ENCODE results near the gene ARRDC5. TPM values are rescaled to one million over a fixed set of nuclear protein-coding genes. Genes with fewer than 3 reads are reported as not detected.

Gene ARRDC5
- total and polyA plus RNA-seq, 2 of the 13 experiments (the other 11 are each of a cell fraction or from before 2014, with no cell fraction given) = not detected

DNA sequence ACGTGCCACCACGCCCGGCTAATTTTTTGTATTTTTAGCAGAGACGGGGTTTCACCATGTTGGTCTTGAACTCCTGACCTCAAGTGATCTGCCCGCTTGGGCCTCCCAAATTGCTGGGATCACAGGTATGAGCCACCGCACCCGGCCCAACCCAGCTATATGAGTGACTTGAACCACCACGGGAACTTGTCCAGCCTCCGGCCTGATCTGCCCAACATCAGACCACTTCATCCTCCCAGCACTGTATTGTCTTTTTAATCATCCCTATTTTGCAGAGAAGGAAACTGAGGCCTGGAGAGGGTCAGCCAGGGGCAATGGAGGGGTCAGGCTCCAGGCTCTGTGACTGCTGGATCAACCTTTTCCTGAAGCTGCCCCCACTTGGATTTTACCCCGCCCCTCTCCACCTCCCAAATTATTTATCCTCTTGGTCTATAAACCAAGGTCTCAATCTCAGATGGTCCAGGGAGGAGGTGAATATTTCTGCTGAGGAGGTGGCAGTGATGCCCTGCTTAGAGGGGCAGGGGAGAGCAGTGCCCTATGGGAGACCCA is 34.3 kb downstream of the ARRDC5 start:
- WGBS (ENCODE audit: low lambda C conversion rate) = 20% methylated on average over 10 of the region's 10 CpGs
- no peak for TF ChIP-seq ZNF883 (CRISPR knock-in tag; IDR thresholded peaks at IDR 0.05; ENCODE audit: not compliant biosample characterization)
- TF ChIP-seq MYC (CRISPR knock-in tag; IDR thresholded peaks at IDR 0.05; ENCODE audit: borderline replicate concordance) = no peak
- 0 out of 2 replicates have a peak, but pooled peaks have one; percentile 78 for TF ChIP-seq ZMYM2 (CRISPR knock-in tag; IDR thresholded peaks at IDR 0.05)
- TF ChIP-seq, protein P1, sequence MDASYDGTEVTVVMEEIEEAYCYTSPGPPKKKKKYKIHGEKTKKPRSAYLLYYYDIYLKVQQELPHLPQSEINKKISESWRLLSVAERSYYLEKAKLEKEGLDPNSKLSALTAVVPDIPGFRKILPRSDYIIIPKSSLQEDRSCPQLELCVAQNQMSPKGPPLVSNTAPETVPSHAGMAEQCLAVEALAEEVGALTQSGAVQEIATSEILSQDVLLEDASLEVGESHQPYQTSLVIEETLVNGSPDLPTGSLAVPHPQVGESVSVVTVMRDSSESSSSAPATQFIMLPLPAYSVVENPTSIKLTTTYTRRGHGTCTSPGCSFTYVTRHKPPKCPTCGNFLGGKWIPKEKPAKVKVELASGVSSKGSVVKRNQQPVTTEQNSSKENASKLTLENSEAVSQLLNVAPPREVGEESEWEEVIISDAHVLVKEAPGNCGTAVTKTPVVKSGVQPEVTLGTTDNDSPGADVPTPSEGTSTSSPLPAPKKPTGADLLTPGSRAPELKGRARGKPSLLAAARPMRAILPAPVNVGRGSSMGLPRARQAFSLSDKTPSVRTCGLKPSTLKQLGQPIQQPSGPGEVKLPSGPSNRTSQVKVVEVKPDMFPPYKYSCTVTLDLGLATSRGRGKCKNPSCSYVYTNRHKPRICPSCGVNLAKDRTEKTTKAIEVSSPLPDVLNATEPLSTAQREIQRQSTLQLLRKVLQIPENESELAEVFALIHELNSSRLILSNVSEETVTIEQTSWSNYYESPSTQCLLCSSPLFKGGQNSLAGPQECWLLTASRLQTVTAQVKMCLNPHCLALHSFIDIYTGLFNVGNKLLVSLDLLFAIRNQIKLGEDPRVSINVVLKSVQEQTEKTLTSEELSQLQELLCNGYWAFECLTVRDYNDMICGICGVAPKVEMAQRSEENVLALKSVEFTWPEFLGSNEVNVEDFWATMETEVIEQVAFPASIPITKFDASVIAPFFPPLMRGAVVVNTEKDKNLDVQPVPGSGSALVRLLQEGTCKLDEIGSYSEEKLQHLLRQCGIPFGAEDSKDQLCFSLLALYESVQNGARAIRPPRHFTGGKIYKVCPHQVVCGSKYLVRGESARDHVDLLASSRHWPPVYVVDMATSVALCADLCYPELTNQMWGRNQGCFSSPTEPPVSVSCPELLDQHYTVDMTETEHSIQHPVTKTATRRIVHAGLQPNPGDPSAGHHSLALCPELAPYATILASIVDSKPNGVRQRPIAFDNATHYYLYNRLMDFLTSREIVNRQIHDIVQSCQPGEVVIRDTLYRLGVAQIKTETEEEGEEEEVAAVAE (CRISPR knock-in tag; IDR thresholded peaks at IDR 0.05; ENCODE audit: borderline replicate concordance) = no peak
- TF ChIP-seq, protein P2, sequence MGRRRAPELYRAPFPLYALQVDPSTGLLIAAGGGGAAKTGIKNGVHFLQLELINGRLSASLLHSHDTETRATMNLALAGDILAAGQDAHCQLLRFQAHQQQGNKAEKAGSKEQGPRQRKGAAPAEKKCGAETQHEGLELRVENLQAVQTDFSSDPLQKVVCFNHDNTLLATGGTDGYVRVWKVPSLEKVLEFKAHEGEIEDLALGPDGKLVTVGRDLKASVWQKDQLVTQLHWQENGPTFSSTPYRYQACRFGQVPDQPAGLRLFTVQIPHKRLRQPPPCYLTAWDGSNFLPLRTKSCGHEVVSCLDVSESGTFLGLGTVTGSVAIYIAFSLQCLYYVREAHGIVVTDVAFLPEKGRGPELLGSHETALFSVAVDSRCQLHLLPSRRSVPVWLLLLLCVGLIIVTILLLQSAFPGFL (CRISPR knock-in tag; IDR thresholded peaks at IDR 0.05) = no peak
- TF ChIP-seq, protein P3, sequence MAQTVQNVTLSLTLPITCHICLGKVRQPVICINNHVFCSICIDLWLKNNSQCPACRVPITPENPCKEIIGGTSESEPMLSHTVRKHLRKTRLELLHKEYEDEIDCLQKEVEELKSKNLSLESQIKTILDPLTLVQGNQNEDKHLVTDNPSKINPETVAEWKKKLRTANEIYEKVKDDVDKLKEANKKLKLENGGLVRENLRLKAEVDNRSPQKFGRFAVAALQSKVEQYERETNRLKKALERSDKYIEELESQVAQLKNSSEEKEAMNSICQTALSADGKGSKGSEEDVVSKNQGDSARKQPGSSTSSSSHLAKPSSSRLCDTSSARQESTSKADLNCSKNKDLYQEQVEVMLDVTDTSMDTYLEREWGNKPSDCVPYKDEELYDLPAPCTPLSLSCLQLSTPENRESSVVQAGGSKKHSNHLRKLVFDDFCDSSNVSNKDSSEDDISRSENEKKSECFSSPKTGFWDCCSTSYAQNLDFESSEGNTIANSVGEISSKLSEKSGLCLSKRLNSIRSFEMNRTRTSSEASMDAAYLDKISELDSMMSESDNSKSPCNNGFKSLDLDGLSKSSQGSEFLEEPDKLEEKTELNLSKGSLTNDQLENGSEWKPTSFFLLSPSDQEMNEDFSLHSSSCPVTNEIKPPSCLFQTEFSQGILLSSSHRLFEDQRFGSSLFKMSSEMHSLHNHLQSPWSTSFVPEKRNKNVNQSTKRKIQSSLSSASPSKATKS (CRISPR knock-in tag; IDR thresholded peaks at IDR 0.05) = no peak
- TF ChIP-seq, protein P4, sequence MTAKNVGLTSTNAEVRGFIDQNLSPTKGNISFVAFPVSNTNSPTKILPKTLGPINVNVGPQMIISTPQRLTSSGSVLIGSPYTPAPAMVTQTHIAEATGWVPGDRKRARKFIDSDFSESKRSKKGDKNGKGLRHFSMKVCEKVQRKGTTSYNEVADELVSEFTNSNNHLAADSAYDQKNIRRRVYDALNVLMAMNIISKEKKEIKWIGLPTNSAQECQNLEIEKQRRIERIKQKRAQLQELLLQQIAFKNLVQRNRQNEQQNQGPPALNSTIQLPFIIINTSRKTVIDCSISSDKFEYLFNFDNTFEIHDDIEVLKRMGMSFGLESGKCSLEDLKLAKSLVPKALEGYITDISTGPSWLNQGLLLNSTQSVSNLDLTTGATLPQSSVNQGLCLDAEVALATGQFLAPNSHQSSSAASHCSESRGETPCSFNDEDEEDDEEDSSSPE (CRISPR knock-in tag; IDR thresholded peaks at IDR 0.05) = no peak
- no peak for TF ChIP-seq CCDC6 (CRISPR knock-in tag; IDR thresholded peaks at IDR 0.05)
- TF ChIP-seq FOSL2 (CRISPR knock-in tag; IDR thresholded peaks at IDR 0.05) = no peak
- no peak for TF ChIP-seq JDP2 (CRISPR knock-in tag; IDR thresholded peaks at IDR 0.05; ENCODE audit: borderline replicate concordance)
- TF ChIP-seq, protein P5, sequence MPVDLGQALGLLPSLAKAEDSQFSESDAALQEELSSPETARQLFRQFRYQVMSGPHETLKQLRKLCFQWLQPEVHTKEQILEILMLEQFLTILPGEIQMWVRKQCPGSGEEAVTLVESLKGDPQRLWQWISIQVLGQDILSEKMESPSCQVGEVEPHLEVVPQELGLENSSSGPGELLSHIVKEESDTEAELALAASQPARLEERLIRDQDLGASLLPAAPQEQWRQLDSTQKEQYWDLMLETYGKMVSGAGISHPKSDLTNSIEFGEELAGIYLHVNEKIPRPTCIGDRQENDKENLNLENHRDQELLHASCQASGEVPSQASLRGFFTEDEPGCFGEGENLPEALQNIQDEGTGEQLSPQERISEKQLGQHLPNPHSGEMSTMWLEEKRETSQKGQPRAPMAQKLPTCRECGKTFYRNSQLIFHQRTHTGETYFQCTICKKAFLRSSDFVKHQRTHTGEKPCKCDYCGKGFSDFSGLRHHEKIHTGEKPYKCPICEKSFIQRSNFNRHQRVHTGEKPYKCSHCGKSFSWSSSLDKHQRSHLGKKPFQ (CRISPR knock-in tag; IDR thresholded peaks at IDR 0.05; ENCODE audit: insufficient replicate concordance) = peak; percentile 56

More for the DNA sequence above, 34.3 kb downstream of the ARRDC5 start:
- Histone ChIP-seq H3K36me3 (replicated peaks in 1 of 2; ENCODE audit: control insufficient read depth in 1 of 2, insufficient read depth in 2 of 2, low read length in 2 of 2) (no peaks in the 10 kb centered on the region), H3K27ac (ENCODE audit: extremely low read length, insufficient read depth, low read length) (peak overlapping the region; percentile 70), H3K27me3 (ENCODE audit: control insufficient read depth in 1 of 2, insufficient read depth in 2 of 2, low read length in 2 of 2) (no peaks in the 10 kb centered on the region; a peak in 1 of 5 replicates), H3K4me2 (ENCODE audit: low read depth, low read length) (peak overlapping the region; percentile 73), H3K9me3 (ENCODE audit: low read length) (no peaks in the 10 kb centered on the region), H3K9ac (ENCODE audit: insufficient read depth, low read depth, low read length) (peak overlapping the region; percentile 80), H3K4me1 (ENCODE audit: insufficient read depth, low read length) (peaks cover 51% of the 10 kb centered on the region), H3K4me3 (replicated peaks in 1 of 3; ENCODE audit: insufficient read depth in 1 of 3, low read depth in 2 of 3, low read length in 3 of 3) (peak overlapping the region in 1 of 3 experiments; percentile 83; a peak in 2 of 6 replicates), H4K20me1 (ENCODE audit: insufficient read depth, low read length) (peaks cover 8% of the 10 kb centered on the region; the same call in 1 of the 2 replicates), H3K79me2 (ENCODE audit: insufficient read depth, low read length) (peaks cover 24% of the 10 kb centered on the region), H2AFZ (ENCODE audit: low read length) (no peak overlapping the region)
- DNase-seq (ENCODE audit: low spot score) (no peak), ATAC-seq (no peak), FAIRE-seq (no peak)
- ChIA-PET POLR2A (interaction anchor here (1.0 to 2.3 kb wide), 9 partner anchors 12 to 103 kb away, joined by 3 to 8 read pairs (median 6); partner anchors contain the start of genes FEM1A and KDM4B), CTCF (ENCODE audit: low intra/inter-chr PET ratio, low total read pairs) (no interaction called here)
- intact Hi-C loops (cut with micrococcal nuclease; ENCODE audit: unreplicated experiment) = no loop called here
- in situ Hi-C loops (cut with HindIII; ENCODE audit: extremely low pct_ligation_motif_present, low pct_unique_long_range_greater_than_20kb) = no loop called here
- TSS peak; percentile 61 for BruUV-seq (replicated peaks)
